Measurements from ENCODE around the gene NR3C2. TPM values are rescaled to one million over a fixed set of nuclear protein-coding genes. Genes with fewer than 3 reads are reported as not detected.
"Not testable (repeated sequence)": the region's sequence is repeated elsewhere in the genome, so short reads cannot be mapped to it uniquely, and the experiment has no call there.

Gene NR3C2
- total and polyA plus RNA-seq, 12 donors: 2.2 to 28.6 (median 23.3) TPM

DNA sequence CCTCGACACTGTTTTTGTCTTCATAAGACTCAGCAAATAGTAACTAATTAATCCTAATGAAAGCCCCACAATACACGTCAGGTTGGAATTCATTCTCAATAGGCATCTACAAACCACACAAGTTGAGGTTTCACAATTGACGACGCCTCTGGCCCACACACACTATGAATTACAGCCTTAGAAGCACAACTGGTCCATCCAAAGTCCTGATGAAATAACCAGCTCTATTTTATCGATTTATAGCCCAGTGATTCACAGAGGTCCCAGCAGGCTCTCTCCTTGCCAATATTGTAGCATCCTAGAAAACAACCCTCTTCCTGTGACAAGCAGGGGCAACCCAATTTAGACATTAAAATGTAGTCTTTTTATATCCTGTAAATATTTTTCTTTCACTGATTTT, 112.1 kb downstream of the NR3C2 start:
- H3K27me3 ChIP-seq: no peaks in the 10 kb centered on the region
- TF ChIP-seq, protein P1, sequence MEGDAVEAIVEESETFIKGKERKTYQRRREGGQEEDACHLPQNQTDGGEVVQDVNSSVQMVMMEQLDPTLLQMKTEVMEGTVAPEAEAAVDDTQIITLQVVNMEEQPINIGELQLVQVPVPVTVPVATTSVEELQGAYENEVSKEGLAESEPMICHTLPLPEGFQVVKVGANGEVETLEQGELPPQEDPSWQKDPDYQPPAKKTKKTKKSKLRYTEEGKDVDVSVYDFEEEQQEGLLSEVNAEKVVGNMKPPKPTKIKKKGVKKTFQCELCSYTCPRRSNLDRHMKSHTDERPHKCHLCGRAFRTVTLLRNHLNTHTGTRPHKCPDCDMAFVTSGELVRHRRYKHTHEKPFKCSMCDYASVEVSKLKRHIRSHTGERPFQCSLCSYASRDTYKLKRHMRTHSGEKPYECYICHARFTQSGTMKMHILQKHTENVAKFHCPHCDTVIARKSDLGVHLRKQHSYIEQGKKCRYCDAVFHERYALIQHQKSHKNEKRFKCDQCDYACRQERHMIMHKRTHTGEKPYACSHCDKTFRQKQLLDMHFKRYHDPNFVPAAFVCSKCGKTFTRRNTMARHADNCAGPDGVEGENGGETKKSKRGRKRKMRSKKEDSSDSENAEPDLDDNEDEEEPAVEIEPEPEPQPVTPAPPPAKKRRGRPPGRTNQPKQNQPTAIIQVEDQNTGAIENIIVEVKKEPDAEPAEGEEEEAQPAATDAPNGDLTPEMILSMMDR (IDR thresholded peaks at IDR 0.05): no peak
- H3K4me3 ChIP-seq: no peak overlapping the region
- no peaks in the 10 kb centered on the region for H3K9me3 ChIP-seq
- no peak overlapping the region for H3K27ac ChIP-seq
- no peaks in the 10 kb centered on the region for H3K36me3 ChIP-seq
- ATAC-seq (no peak), DNase-seq (no peak)
- H3K4me1 ChIP-seq: peaks cover 0 to 13% (median 0%) of the 10 kb centered on the region in 9 donors
- WGBS, 2 donors: 62 to 68% methylated on average over 5 of the region's 5 CpGs
- intact Hi-C loops (cut with DNase I): no loop called here

DNA sequence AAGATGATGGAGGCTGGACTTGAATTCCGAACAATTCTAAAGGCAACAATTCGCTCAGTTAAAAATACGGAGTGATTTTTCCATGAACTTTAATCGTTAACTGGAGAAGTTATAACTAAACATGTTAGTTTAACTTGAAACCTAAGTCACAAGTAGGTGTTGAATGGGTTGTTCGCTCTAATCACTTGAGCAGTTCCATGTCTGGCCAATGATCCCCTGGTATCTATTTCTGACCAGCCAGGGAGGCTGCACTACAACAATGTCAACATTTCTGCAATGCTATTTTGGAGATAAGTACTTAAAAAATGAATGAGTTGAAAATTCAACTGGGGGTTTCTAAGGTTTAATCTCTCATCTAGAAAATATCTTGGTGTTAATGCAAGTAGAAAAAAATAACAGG, 112.5 kb downstream of the NR3C2 start:
- Histone ChIP-seq H3K36me3 (no peaks in the 10 kb centered on the region), H3K4me1 (peaks cover 0 to 13% (median 0%) of the 10 kb centered on the region in 9 donors), H3K27ac (no peak overlapping the region), H3K9me3 (no peaks in the 10 kb centered on the region), H3K4me3 (no peak overlapping the region), H3K27me3 (no peaks in the 10 kb centered on the region)
- TF ChIP-seq, protein P1 (IDR thresholded peaks at IDR 0.05): no peak
- 53 to 65% methylated on average over 5 of the region's 5 CpGs for WGBS, 2 donors
- intact Hi-C loops (cut with DNase I): no loop called here
- DNase-seq (no peak), ATAC-seq (peak in 4 of 8 donors; percentile 34 to 64 (median 56))

DNA sequence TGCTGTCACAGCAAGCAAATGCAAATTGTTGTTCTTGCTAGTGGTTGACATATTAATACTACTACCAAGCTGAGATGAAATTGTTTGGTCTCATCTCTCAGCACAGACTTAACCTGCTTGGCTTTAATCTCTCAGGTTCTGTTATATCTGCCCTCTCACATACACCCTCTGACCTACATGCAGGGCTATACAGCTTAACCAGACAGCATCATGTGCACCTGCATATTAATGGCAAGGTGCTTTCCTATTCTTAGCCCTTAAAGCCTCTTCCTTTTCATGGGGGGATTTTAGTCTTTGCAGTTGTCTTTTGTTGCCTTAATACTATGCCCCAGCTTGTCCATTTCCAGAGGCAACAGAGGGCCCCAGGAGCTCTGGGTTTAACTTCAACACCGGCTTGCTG, 114.5 kb downstream of the NR3C2 start:
- DNase-seq (no peak), ATAC-seq (peak in 1 of 8 donors; percentile 44)
- Histone ChIP-seq H3K27ac (no peak overlapping the region), H3K4me3 (no peak overlapping the region), H3K36me3 (no peaks in the 10 kb centered on the region), H3K27me3 (no peaks in the 10 kb centered on the region), H3K4me1 (peaks cover 0 to 13% (median 0%) of the 10 kb centered on the region in 9 donors), H3K9me3 (no peaks in the 10 kb centered on the region)
- 92 to 100% methylated on average over 1 of the region's 1 CpG for WGBS, 2 donors
- intact Hi-C loops (cut with DNase I): no loop called here
- TF ChIP-seq, protein P1 (IDR thresholded peaks at IDR 0.05): no peak

DNA sequence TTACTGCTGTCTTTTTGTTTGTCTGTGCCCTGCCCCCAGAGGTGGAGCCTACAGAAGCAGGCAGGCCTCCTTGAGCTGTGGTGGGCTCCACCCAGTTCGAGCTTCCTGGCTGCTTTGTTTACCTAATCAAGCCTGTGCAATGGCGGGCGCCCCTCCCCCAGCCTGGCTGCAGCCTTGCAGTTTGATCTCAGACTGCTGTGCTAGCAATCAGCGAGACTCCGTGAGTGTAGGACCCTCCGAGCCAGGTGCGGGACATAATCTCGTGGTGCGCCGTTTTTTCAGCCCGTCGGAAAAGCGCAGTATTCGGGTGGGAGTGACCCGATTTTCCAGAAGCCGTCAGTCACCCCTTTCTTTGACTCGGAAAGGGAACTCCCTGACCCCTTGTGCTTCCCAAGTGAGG, 118.9 kb downstream of the NR3C2 start:
- intact Hi-C loops (cut with DNase I); H3K4me1 ChIP-seq; DNase-seq; H3K36me3 ChIP-seq; H3K9me3 ChIP-seq; H3K27me3 ChIP-seq; H3K27ac ChIP-seq; ATAC-seq; H3K4me3 ChIP-seq: not testable (repeated sequence)
- WGBS, 2 donors: 88% methylated on average over 17 of the region's 17 CpGs

DNA sequence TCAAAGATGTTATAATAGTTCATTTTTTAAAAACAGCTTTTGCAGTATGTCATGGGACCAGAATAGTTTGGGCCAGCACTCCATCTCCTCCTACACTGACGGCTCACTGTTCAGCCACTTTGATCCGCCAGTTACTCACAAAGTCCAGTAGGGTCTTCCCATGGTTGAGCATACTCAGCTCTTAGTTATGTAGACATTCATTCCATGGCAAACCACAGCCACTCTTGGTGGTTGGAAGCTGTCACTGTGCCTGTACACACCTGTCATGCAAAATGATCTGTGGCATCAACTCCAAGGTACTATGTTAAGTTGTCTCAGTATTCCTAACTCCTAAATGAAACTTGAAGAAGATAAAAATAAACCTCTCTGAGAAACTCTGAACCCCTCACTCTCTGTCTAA, 127.2 kb downstream of the NR3C2 start:
- no peak overlapping the region for H3K27ac ChIP-seq
- 86 to 88% methylated on average over 2 of the region's 2 CpGs for WGBS, 2 donors
- H3K4me1 ChIP-seq: peaks cover 0 to 44% (median 13%) of the 10 kb centered on the region in 9 donors
- ATAC-seq (no peak), DNase-seq (no peak)
- H3K9me3 ChIP-seq: peaks cover 0 to 7% (median 0%) of the 10 kb centered on the region in 11 donors
- H3K36me3 ChIP-seq: no peaks in the 10 kb centered on the region
- intact Hi-C loops (cut with DNase I): no loop called here
- TF ChIP-seq, protein P1 (IDR thresholded peaks at IDR 0.05): no peak
- no peak overlapping the region for H3K4me3 ChIP-seq
- H3K27me3 ChIP-seq: no peaks in the 10 kb centered on the region

Measured in heart right ventricle (tissue), 16 donors.